HG03521 (cell line): Measurements from ENCODE around the gene SLC6A6.

Source experiments
- ATAC-seq: cut with Tn5 transposase; IDR thresholded peaks from one replicate; pipeline ENCODE4 v1.9.1; 2021; ENCODE audit warnings: mild to moderate bottlenecking, moderate library complexity; ENCODE audit not compliant: unreplicated experiment

The SLC6A6 gene

DNA sequence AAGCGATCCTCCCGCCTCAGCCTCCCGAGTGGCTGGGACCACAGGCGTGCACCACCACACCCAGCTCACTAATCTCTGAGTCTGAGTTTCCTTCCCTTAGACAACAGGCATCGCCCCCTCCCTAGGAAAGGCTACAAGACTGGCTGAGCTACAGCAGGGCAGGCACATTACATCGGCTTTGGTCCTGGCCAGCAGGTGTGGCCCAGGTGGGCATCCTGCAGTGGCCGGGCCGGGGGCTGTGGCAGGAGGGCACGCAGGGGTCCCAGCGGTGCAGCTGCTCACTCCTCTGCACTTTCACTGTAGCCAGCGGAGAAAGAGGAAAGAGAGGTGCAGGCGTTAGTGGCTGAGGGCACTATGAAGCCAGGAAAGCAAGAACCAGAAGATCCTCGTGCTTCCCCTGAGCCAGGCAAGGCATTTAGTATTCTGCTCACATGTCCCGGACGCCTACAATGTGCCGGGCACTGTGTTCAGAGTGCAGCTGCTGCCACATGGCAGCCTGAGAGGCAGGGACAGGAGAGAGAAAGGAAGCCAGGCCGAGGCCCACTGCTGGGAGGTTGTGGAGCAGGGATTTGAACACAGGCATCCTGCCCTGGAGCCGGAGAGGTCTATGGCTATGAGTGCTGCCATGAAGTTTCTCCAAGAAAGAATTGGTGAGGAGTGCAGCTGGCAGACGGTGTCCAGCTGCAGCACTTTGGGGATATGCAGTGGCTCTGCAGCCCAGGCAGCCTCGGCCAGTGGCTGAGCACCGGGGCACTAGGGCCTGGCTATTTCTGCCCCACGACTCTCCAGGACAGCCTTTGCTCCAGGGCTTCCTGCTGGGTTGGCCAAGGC is 115.4 kb downstream of the SLC6A6 start:
- no peak for ATAC-seq

DNA sequence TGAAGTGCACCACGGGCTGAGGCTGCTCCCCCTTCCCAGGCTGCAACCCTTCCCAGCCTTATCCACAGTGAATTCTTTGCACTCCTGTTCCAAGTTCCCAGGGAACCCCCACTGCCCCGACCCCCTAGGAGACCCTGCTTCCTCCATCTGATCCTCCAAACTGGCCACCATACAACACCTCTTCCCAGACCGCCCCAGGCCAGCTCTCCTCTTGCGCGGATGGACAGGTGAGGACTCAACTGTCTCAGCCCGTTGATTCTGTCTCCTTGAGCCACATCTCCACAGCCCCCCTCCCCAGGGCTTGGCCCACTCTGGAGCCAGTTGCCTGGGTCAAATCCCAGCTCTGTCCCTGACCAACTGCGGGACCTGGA is 116.0 kb downstream of the SLC6A6 start:
- no peak for ATAC-seq

DNA sequence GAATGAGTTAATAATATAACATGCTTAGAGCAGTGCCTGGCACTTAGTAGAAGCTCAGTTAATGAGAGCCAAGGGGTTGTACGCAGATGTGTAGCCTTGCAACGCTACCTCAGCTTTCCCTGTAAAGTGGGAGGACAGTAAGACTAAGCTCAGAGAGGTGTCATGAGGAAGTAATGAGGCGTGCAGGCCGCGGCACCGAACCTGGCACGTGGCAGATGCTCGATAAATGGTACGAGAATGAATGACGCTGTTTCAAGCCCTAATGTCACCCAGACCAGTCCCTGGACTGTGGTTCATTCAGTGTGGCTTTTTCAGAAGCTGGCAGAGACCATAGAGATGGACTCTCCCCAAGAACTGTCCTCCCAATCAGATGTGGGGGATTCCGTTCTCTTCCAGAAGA is 116.5 kb downstream of the SLC6A6 start:
- ATAC-seq: no peak

DNA sequence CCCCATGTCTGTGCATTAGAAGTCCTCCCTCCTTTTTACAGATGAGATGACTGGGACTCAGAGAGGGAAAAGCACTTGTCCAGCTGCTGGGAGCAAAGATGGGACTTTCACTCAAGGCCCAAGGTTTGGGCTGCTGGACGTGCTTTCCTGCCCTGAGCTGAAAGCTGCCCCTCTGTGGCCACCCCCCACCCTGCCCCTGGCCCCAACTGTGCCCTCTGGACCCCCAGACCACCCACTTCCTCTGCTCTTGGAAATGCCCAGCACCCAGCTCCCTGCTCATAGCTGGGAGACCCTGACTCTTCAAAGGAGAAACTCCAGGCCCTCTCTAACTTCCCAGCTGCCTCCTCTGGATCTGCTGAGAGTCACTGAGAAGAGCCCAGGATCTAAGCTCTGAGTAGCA is 117.0 kb downstream of the SLC6A6 start:
- ATAC-seq: no peak

DNA sequence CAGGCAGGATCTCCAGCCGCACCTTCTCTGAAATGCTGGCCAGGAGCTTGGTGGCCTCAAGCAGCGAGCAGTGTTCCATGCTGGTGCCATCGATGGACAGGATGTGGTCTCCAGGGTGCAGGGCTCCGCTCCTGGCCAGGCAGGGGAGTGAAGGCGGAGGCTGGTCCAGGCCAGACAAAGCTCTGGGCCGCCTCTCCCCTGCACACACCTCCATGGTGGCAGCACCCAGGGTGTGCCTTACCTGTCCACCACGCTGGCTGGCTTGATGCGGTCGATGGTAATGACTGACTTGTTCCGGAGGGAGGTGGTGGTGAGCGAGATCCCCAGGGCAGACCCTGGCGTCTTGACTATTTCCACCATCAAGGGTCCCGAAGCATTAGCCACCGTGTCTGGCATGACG is 117.7 kb downstream of the SLC6A6 start:
- ATAC-seq: no peak

DNA sequence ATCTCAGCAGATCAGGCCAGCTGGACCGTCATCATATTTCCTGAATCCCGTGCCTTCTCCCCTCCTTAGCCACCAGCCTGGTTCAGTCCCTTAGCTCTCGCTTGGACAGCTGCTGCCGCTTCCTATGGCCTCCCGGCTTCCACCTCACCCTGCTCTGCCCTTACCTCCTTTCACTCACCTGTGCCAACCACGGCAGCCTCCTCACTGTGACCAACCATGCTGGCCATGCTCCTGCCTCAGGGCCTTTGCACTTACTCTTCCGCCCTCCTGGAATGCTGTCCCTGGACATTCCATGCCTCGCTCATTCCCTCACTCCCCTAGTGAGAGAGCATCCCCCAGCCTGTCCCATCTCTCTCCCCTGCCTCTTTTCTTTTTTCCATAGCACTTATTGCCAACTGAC is 118.6 kb downstream of the SLC6A6 start:
- ATAC-seq: no peak

DNA sequence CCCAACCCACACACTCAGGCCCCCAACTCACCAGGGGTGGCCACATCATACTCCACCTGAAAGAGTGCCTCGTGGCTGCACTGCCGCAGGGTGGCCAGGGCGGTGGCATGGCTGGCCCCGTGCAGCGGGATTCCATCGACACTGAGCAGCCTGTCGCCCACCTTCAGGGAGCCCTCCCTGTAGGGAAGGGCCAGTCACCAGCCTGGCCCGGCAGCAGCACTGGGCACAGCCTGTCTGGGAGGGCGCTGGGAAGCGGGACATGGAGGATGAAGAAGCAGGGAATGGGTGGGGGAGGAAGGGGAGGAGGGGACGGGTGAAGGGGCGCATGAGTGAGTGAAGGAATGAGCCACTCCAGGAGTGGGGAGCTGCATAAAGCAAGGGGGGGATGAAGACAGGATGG is 119.2 kb downstream of the SLC6A6 start:
- ATAC-seq: no peak

DNA sequence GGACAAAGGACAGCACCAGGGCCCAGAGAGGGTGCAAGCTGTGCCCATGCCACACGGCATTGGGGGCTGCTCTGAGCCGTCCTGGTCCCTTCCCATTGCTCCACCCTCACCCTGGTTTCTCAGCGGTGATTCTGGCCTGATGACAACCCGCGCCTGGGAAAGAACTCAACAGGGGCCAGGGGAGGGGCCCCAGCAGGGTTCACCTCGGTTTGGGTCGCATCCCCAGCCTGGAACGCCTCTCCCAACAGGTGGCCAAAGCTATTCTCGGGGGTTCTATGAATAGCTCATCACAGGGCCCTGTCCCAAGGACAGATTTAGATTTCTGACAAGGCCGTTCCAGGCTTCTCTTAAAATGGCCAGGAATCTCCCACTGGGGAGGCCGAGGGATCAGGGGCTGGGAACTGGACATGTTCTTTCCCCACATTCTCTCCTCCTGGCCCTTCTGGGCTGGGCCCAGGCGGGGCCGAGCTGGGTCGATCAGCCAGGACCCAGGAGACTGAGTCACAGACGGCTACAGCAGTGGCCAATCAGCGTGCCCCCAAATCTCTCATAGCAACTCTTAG is 119.8 kb downstream of the SLC6A6 start:
- ATAC-seq: no peak

DNA sequence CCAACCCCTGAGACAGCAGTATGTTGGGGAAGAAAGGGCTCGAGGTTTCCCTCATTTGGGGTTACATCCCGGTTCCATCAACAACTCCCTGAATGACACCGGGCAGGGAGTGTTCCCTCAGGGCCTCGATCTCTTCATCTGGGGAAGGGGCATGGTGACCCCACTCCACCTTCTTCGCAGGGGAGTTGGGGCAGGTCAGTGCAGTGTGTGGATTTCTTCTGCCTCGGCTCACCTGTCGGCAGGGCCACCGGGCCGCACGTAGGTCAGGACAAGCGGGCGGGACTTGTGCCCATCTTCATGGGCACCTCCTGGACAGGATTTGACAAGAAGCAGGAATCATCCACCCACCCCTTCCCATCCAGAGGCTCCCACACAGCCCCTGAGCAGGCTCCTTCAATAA is 120.4 kb downstream of the SLC6A6 start:
- ATAC-seq: no peak

DNA sequence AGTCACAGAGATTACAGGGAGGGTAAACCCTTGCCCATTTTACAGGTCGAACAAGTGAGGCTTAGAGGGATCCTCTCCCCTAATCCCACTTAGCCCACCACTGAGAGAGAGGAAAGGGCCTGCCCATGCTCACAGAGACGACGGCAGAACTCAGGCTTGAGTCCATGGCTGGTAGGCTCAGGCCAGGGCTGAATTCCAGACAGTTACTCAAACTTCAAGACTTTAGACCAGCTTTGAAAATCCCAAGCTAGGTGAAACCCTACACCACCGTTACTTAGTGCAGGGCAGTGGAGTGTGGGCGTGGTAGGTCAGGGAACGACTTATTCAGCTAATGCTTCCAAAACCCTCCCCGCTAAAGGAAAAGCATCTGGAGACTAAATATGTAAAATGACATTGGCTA is 121.4 kb downstream of the SLC6A6 start:
- no peak for ATAC-seq

DNA sequence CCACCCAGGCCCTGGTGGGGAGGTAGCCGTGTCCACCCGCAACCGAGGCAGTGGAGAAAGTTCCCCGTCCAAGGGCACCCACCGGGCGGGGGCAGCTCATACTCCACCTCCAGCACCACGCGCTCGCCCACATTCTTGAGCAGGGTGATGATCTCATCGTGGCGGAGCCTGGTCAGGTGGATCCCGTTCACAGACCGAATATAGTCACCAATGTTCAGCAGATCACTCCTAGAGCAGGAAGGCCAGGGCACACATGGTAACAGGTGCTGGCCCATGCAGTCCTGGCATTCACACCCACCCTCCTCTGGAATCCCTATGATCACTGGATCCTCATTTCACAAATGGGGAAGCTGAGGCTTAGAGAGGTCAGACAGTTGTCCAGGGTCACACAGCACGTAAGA is 121.9 kb downstream of the SLC6A6 start:
- no peak for ATAC-seq

DNA sequence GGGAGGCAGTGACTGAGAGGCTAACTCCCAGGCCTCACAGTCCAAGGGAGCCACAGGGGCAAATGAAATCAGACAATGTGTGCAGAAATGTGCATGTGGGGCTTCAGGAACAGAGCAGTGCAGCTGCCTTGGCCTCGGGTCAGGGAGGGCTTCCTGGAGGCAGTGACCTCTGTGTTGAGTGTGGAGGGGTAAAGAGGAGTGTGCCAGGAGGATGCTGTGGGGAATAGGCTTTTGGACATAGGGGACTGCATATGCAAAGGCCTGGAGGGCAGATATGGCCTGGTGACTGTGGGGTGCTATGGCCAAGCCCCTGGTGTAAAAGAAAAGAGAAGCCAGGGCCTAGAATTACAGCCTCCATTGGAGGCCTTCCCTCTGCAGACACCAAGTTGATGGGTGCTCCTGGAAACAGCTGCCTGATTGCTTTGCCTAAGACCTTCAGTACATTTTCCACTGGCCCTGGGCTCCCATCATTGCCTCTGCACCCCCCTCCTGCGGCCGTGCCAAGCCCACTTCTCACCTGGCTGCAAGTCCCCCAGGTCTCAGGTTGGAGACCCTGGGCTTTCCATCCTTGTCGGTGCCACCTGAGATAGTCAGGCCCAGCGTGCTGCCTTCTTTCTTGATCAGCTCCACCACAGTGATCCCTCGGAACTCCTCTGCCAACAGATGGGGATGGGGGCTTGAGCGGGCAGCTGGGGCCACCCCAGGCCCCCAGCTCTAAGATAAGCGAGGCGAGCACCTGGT is 122.7 kb downstream of the SLC6A6 start:
- no peak for ATAC-seq

DNA sequence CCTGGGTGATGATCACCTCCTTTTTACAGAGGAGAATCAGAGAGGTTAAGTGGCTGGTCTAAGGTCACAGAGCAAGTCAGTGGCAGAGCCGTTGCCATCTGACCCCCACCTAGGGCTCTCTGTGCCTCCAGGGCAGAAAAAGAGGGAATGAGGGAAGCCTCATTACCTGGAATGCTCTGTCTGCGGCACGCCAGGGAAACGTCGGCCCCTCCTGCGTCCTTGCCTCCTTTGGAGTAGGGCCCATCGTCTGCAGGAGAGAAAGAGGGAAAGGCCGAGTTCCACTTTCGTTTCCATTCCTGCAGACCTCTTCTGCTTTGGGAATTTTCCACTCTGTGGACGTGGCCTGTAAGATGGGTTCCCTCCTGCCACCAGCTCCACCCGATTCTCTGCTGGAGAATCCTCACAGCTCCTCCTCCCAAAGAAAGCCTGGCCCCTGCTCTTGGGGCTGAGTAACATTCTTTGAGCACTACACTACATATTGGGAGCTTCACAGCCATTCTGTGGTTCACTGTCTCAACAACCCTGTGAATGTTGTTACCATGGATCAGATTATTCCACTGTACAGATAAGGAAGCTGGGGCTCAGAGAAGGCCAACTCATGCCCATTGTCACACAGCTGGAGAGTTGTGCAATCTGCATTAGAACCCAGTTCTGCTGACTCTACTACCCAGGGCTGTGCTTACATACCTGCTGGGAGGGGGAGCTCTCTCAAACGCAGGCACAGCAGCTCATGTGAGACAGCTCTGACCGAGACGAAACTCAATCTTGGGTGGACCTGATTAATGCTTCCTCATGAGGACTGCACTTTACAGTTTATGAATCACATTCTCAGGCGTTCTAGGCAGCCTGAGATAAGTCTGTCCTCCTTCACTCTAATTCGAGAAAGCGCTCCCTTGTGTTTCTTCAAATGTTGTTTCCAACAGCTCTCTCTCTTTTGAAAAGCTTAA is 123.6 kb downstream of the SLC6A6 start:
- ATAC-seq: no peak

DNA sequence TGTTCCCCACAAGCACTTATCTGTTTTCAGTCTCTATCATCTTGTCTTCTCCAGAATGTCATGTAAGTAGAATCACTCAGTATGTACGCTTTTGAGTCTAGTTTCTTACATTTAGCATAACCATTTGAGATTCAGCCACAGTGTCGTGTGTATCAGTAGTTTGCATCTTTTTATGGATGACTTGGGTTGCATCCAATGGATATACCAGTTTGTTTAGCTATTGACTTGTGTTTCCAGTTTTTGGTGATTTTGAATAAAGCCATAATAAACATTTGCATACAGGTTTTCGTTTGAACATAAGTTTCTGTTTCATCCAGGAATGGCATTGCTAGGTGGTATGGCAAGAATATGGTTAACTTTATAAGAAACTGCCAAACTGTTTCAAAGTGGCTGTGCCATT is 125.7 kb downstream of the SLC6A6 start:
- ATAC-seq: no peak

DNA sequence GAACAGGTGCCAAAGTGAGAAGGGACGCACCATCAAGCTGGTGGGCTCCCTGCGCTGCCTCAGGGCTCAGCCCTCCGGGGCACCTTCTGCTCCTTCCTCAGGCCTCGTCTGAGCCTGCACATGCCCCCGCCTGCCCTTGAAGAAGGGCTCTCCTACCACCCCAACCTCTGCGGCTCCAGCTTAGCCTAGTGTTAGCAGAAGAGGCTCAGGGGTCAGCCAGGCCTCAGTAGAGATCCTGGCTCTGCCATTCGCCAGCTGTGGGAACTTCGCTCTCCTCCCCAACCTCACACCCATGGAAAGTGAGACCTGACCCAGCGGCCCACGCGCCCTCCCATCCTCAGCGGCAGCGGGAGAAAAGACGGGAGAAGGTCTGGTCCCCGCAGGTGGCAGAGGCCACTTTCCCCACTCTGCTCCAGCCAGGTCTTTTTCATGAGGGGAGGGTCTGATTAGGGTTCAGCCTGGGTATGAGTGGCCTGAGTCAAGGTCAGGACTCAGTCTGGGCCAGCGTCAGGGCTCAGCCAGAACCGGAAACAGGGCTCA is 129.5 kb downstream of the SLC6A6 start:
- no peak for ATAC-seq

DNA sequence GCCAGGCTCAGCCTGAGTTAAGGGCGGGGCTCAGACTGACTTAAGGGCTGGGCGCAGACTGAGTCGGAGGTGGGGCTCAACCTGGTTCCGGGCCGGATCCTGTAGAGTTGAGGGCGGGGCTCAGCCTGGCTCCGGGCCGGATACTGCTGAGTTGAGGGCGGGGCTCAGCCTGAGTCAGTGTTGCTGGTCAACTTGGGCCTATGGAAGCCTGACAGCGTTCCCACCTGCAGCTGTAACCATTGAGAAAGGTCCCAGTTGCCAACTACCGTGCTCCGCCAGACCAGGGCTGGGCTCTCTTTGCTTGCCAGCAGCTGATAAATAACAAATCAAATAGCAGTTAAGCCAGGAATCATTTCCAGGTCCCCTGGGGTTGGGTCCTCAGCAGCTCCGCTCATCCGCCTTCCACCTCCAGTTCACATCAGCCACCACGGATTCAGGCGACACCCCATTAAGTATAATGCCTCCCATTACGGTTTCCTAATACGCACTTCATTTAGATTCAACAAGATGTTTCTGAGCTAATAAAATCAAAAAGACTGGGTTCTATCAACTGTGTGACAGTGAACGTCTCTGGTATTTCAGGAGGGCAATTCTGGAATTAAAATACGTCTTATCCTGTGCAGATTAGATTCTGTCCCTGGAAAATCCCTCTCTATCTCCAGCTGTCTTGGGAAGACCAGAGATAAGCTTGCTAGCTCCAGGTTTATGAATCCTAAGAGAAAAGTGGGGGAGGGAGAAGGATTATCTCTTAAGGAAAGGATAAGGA is 130.5 kb downstream of the SLC6A6 start:
- ATAC-seq: no peak

DNA sequence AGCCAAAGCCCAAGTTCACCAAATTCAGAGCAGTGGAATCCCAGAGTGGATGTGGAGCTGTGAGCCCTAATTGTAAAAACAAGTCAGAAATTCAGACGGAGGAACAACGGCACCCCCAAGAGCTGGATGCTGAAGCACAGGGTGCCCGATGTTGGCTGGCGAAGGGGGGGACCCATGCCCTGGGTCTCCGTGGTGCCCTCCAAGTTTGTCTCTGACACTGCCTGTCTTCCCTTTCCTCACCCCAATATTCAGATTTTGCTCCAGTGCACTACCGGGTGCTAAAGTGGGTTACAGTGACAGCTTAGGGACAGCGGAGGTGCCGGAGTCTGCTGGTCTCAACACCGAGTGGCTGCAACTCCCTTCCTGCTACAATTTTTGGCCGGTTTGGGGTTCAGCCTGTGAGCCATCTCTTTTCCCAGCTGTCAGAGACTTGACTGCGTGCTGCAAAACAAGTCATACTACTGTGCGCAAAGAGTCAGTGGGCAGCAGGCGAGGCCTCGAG is 131.1 kb downstream of the SLC6A6 start:
- no peak for ATAC-seq

DNA sequence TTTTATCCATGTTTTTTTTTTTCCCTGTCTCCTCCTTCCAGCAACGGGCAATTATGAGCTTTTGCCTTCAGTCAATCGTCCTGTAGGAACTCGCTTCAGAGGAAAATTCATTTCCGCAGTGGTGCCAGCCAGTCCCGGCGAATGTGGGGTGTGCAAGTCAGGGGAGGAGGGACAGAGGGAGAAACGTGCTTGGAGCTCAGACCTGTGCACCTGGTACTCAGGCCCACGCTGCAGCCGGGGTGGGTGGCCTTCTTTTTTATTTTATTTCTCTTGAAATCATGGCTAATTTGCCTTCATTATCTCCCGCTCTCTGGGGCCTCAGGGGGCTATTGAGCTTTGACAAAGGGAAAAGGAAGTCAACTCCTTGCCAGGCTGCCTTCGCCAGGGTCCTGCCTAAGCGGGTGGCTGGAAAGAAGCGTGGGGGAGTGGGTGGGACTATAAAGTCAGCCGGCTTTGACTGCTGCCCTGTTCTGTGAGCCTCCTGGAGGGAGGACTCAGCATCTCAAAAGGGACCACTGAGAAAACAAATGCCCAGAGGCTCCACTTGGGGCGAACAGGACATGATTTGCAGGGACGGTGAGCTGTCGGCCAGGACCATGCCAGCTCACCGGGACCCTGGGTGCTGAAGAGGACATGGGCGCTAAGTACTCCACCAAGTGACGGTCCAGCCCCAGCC is 132.2 kb downstream of the SLC6A6 start:
- no peak for ATAC-seq

DNA sequence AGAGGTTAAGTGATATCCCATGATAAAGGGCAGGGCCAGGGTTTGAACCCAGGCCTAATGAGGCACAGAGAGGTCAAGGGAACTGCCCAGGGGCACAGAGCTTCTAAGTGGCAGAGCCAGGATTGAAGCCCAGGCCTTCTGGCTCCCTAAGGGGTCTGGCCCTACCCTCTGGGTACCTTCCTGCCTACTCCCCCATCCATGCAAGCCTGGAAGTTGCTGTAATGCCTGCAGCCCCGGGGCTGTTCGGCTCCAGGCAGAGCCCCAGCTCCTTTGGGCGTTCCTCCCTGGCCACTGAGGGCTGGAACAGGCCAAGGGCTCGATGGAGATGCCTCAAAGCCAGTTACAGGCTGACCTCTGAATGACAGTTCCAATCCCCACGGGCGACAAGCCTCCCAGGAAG is 133.2 kb downstream of the SLC6A6 start:
- no peak for ATAC-seq
